HG02610 (cell line): ENCODE data around the gene MCL1.
"Not testable (repeated sequence)": the region's sequence is repeated elsewhere in the genome, so short reads cannot be mapped to it uniquely, and the experiment has no call there.

Experiments
- ATAC-seq: cut with Tn5 transposase; IDR thresholded peaks from one replicate; pipeline ENCODE4 v1.9.1; 2021; ENCODE audit warnings: mild to moderate bottlenecking, moderate library complexity; ENCODE audit not compliant: unreplicated experiment

Gene MCL1

GRCh38 chr1:150579110-150579944 lies at the start of gene MCL1:
Gene MCL1 (minus strand): TSS chr1:150579610. CDS start chr1:150579530, 80 bp downstream.
- peak; percentile 84 for ATAC-seq

- ATAC-seq = no peak
These were observed 49.3 kb upstream of the MCL1 start for GRCh38 chr1:150628766-150629114.

GRCh38 chr1:150627826-150628410 lies 48.5 kb upstream of the MCL1 start:
- no peak for ATAC-seq

GRCh38 chr1:150626150-150626549 lies 46.7 kb upstream of the MCL1 start:
- no peak for ATAC-seq

GRCh38 chr1:150624546-150624945 lies 45.1 kb upstream of the MCL1 start:
- not testable (repeated sequence) for ATAC-seq

GRCh38 chr1:150624134-150624533 lies 44.7 kb upstream of the MCL1 start:
- not testable (repeated sequence) for ATAC-seq

GRCh38 chr1:150622303-150622975 lies 43.0 kb upstream of the MCL1 start:
- ATAC-seq = no peak

GRCh38 chr1:150621497-150622302 lies 42.3 kb upstream of the MCL1 start:
- ATAC-seq = no peak

- ATAC-seq = no peak
These were observed 41.5 kb upstream of the MCL1 start for GRCh38 chr1:150620919-150621318.

- ATAC-seq = no peak
These were observed 40.4 kb upstream of the MCL1 start for GRCh38 chr1:150619576-150620509.

- no peak for ATAC-seq
These were observed 36.2 kb upstream of the MCL1 start for GRCh38 chr1:150615346-150616201.

- ATAC-seq = peak; percentile 46
These were observed 33.9 kb upstream of the MCL1 start for GRCh38 chr1:150613061-150613920.

- ATAC-seq = no peak
These were observed 32.6 kb upstream of the MCL1 start for GRCh38 chr1:150612014-150612345.

GRCh38 chr1:150610576-150610975 lies 31.2 kb upstream of the MCL1 start:
- ATAC-seq = no peak

GRCh38 chr1:150609732-150610131 lies 30.3 kb upstream of the MCL1 start:
- ATAC-seq = no peak

- no peak for ATAC-seq
These were observed 27.2 kb upstream of the MCL1 start for GRCh38 chr1:150606463-150607142.

GRCh38 chr1:150605451-150605731 lies 26.0 kb upstream of the MCL1 start:
- ATAC-seq = not testable (repeated sequence)

GRCh38 chr1:150604226-150604588 lies 24.8 kb upstream of the MCL1 start:
- no peak for ATAC-seq
